Colon (tissue), 2 donors: ENCODE data around the gene AHNAK.
"Not testable (repeated sequence)": the region's sequence is repeated elsewhere in the genome, so short reads cannot be mapped to it uniquely, and the experiment has no call there.

Source experiments
- FAIRE-seq: peaks from 2 replicates; lab custom pipeline; 2012; peaks lifted over from hg19 to GRCh38; lab: Jason Lieb, UNC
- donor health status: control.
- donor health status: control.

The AHNAK gene

DNA sequence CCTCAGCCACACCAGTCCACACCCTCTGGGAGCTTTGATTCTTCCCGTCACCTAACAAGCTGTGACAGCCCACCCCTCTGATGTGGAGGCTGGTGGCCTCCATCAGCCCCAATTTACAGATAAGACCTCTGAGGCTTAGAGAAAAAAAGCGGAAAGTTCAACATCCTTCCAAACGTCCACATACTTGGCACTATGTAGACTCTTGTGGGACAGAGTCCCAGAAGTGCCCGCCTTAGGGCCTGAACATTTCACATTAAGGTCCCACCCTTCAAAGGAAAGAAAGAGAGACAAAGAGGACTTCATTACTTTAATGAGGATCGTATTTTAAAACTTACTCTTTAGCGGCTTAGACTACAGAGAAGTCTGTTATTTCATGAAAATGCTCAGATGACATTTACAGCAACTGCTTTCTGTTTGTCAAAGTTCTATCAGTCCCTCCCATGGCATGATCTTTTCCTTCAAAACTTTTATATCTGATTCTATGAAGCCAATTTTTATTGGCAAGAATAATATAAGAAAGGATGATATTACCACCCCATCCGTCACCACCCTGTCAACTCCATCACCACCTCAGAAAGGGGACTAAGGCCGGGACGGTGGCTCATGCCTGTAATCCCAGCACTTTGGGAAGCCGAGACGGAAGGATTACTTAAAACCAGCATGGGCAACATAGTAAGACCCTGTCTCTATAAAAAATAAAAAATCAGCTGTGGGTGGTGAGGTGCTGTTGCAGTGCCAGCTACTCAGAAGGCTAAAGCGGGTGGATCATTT, 143.5 kb downstream of the AHNAK start:
- no peak for FAIRE-seq

DNA sequence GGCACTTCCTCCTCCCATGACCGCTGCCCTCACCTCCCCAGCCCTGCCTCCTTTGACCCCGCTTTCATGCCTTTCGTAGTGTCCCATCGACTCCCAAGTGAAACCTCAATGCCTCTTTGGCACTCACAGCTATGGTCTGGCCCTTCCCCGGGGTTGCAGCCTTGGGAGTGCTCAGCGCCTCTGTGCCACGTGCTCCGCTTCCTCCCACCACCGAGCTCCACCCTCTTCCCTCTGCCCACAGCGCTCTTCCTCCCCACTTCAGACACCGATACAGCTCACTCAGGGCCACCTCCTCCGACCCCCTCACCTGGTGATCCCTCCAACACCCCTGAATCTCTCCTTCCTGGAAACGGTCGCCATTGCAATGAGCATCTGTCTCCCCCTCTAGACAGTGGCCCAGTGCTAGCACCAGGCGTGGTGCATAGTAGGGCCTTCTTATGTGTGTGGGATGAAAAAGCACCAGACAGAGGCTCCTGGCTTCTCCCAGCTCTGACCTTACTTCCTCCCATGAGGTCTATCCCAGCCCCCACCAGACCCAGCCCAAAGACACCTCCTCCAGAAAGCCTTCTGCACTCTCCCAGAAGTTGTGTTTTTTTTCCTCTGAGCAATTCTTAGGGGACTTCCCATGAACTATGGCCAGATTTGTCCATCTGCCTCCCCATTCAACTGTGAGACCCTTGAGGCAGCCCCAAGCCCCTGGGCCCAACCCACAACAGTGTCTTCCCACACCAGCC, 144.2 kb downstream of the AHNAK start:
- FAIRE-seq, result no peak

DNA sequence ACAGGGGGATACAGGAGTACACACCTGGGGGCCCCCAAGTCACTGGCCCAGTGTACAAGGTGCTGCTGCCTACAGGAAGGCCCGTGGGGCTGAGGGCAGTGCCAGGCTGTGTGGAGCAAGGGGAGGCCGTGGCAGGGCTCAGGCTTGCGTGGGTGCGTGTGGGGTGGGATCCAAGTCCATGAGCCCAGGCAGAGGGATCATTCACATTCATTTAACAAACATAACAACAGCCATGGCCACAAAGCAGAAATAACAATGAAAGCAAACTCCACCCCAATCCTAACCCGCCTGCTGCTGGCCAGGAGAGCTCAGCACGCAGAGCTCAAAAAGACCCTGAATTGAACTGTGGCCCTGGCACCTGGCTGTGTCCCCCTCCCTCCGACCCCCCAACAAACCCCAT, 144.8 kb downstream of the AHNAK start:
- FAIRE-seq, result no peak

DNA sequence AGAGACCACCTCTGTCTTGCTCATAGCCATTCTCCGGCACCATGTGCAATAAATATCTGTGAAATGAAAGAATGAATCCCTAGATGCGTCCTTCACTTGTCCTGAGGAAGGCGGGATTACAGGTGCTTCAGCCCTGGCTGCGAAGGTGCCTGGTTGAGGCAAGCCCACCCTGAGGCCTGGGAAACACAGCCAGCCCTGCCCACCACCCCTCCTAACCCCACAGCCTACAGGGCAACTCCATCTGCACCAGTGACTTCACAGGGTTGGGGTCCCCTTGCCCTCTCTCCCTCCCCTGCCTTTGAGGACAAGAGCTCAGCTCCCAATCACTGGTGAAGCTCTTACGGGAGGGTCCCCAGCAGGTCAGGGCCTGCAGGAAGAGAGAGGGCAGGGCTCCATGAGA, 145.2 kb downstream of the AHNAK start:
- FAIRE-seq, result no peak

DNA sequence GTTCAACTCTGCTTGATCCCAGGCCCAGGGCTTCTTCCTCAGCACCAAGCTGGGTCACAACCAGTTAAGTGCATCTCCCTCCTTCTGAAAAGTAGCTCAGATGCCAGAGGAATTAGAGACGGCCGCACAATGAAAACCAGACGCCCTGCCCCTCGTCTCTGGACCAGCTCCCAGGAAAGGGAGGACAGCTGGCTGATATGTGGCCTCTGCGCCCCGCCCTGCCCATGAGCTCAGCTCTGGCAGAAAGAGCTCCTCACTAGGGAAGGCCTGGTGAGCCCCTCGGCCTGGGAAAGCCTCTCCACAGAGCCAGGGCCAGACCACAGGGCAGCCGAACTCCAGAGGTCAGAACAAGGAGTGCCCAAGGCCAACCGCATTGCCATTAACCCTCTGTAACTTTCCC, 145.8 kb downstream of the AHNAK start:
- FAIRE-seq, result no peak

DNA sequence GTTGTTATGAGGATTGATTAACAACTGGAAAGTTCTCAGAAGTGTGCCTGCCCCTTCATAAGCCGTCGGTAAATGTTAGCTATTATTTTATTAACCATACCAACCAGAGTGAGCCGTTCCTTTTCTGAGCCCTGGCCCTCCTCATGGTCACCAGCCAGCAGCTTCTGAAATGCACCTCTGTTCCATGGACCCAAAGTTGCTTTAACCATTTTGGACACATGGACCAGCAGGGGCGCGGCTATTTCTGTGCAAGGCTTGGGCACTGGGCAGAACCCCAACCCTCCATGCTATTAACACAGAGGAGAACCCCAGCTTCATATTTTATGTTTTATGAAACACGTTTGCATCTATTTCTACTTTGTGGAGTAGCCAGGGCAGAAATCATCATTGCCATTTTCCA, 146.3 kb downstream of the AHNAK start:
- FAIRE-seq, result no peak

DNA sequence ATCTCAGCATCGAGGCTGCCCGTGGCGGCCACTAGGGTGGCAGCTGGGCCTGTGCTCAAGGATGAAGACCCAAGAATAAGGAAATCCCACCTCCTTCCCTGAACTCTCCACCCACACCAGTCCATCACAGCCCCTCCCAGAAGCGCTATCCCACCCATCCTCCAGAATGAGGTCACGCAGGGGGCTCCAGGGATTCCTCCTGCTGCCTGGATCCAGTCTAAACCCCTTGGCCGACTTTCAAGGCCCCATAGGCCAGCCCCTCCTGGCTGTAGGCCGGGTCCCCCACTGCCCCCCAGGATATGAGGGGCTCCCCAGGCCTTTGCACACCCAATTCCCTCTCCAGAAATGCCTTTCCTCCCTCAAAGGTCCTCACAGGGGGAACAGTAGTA, 146.7 kb downstream of the AHNAK start:
- no peak for FAIRE-seq

DNA sequence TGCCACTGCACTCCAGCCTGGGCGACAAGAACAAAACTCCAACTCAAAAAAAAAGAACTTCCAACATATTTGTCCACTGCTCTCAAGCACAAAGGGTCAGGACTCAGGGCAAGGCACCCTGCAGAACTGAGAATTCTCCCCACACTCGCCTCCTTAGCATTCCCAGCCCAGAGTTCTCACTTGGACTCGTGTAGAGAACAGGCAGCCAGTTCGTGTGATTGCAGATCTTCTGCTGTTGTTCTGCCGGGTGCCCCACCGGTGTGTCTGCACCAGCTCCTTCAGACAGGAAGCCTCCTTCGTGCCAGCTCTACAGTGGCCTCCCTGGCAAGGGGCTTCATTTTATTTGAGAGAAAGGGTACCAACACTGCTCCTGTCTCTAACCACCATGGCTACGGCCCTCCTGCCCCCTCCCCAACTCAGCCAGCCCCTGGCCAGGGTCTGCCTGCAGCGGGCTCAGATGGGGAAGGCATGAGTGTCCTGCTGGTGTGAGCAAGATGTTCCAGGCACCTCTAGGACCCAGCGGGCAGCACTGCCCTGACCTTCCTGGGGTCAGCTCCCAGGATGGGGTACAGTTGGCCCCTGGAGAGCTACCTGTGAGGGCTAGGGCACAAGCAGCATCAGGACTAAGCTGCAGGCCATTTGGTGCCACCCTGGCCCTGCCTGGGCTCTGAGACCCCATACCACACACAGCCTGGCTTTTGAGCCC, 147.3 kb downstream of the AHNAK start:
- no peak for FAIRE-seq

DNA sequence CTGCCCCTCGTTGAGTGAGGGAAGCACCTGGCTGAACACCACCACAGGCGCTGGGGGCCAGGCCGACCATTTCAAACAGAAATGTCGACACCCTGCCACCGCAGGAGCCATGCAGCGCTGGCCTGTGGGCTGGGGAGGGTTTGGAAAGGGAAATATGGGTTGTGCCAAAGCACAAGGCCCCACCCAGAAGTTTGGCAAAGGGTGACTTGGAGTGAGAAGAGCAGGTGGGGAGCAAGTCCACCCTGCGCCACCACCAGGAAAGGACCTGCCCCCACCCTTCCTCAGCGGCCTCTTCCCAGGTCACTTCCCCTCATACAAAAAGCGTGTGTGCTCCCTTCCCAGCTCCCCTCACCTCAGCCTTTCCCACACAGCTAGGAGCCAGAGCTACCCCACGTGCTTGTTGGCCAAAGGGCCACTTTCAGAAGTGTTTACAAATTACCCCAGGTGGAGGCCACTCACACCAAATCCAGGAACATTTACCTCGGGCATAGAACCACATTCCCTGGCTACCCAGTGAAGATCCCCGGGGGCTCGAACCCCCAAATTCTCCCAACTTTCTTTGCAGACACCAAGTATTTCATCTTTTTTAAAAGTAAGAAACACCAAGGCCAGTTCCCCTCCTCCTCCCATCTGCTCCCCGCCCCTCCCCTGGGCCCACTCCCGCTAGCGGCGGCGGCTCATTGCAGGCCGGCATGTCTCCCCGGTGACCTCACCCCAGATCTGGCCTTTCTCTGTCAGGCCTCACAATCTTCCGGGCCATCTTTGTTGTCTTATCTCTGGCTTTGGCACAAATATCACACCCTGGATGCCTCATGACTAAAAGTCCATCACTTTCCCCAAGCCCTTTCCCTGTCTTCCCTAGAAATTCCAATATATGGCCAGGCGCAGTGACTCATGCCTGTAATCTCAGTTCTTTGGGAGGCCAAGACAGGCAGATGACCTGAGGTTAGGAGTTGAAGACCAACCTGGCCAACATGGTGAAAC, 148.3 kb downstream of the AHNAK start:
- no peak for FAIRE-seq

DNA sequence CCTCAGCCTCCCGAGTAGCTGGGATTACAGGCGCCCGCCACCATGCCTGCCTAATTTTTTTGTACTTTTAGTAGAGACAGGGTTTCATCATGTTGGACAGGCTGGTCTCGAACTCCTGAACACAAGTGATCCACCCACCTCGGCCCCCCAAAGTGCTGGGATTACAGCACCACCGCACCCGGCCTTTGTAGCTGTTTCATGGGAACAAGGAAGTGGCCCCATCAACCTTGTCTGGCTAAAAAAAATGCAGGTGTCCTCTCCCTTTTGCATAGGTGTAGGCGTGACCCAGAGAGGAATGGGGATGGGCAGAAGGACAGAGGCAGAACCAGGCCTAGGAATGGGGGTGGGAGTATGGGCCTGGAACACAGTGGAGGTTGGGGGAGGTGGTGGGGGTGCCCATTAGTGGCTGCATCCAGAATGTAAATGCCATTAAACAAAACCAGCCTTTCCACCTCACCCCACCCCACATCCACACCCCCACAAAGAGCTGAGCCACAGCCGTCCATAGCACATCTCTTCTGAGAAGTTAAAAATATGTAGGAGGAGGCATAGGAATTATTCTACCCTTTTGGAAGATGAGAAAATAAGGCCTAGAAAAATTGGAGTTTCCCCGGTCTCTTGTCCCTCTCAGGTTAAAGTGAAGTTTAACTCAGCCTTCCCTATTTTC, 150.6 kb downstream of the AHNAK start:
- FAIRE-seq, result no peak

DNA sequence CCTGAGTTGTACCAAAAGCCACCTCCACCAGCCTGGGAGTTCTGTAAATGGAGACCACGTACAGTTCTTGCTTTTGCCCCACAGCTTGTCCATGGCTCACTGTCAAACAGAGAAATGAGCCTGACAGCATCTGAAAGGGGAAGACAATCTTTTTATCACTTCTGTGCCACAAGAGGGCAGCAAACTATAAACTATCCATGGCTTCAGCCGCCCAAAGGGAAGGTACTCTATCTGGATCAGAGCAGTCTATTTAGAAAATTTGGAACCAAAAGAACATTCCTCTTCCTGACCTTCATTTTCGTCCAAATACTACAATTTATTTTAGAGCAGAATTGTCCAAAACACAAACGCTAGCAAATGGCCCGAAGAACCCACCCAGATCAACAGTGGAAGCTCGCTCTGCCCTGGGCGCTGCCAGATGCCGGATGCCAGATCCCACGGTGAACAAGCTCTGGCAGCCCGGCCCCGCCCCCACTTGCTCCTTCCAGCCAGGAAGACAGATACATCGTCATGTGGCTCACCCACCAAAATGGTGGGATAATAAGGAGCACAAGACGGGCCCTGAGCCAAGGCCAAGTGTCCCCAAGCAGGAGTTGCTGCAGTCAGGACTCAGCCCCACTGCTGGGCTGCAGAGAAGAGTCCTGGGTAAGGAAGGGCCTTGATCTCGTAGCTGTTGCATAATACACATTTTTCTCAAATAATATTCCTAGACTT, 151.6 kb downstream of the AHNAK start:
- FAIRE-seq, result no peak

DNA sequence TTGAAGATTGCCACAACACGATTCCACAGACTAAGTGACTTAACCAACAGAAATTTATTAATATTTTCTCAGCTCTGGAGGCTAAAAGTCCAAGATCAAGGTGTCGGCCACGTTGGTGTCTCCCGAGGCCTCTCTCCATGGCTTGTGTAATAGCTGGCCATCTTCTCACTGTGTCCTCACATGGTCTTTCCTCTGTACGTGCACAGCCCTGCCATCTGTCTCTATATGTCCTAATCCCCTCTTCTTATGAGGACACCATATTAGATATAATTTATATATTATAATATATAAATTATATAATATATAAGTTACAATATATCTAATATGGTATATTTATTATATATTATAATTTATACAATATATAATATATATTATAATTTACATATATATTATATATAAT, 152.9 kb downstream of the AHNAK start:
- no peak for FAIRE-seq

DNA sequence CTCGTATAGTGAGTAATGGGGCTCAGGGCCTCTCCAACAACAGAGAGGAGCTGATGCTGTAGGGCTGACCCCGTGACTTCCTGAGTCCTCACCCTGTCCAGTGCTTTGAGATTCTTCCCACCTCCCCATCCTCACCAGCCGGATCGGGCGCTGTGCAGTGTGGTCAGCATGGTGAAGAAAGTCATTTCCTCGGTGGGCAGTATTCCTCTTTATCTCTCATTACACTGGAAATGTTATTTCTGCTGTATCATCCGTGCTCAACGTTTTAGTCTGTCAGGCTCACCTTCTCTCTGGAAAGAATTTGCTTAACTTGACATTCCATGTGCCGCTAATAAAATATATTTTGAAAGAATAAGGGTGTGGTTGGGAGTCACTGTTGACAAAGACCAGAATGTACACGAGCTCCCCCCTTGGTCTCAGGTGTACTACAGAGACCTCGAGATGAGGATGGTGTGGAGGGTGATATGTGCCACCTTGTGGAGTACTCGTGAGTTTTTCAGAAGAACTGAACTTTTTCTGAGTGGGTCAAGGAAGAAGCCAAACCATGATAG, 153.5 kb downstream of the AHNAK start:
- FAIRE-seq, result no peak

DNA sequence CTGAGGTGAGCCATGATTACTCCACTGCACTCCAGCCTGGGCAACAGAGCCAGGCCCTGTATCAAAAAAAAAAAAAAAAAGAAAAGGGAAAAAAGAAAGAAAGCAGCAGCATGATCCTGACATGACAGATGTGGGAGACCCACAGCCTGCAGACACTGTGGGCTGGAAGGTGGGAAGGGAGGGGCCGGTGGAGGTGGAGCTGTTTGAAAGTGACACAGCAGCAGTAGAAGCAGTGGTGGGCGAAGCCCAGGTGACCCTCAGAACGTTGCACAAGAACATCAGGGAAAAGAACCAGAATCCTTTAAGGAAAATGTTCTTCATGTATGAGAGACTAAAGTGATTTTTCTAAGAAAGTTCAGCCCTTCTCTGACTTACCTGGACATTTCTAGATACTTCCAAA, 154.1 kb downstream of the AHNAK start:
- no peak for FAIRE-seq

DNA sequence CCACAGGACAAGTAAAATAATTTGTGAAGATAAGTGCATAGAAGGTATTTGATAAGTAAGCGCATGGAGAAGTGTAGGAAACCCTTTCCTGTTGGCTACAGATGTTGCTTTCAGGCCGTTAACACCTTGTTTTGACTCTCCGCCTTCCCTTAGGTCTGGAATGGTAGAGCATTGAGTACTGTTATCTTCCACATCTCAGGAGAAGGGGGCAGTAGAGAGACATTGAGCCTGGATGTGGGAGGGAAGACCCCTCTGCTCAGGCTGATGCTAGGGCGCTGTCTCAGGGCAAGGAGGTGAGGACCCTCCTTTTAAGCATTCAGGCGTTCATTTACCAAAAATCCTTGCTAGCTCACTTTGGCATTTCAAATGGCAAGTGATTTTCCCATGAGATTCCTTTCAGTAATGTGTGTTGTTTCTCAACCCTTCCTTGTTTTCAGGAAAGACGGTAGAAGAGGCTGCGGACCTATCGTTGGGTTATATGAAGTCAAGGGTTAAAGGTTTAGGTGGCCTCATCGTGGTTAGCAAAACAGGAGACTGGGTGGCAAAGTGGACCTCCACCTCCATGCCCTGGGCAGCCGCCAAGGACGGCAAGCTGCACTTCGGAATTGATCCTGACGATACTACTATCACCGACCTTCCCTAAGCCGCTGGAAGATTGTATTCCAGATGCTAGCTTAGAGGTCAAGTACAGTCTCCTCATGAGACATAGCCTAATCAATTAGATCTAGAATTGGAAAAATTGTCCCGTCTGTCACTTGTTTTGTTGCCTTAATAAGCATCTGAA, 154.8 kb downstream of the AHNAK start:
- FAIRE-seq, result no peak

DNA sequence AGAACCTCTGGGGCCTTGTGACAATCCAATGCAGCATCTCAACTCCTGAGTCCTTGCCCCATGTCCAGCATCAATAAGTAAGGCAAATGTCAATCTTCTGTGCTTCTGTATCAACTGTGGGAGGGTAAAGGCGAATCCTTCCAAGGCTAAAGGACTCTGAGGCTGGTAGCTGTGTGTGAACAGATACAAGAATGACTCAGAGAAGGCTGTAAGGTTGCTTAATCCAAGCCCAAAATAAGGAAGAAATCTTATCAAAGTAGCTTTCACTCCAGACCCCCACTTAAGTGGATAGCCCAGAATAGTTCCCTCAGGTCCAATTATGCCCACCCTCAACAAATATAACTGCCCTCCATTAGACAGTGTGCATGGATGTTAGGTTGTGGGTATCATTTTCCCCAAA, 155.9 kb downstream of the AHNAK start:
- no peak for FAIRE-seq

DNA sequence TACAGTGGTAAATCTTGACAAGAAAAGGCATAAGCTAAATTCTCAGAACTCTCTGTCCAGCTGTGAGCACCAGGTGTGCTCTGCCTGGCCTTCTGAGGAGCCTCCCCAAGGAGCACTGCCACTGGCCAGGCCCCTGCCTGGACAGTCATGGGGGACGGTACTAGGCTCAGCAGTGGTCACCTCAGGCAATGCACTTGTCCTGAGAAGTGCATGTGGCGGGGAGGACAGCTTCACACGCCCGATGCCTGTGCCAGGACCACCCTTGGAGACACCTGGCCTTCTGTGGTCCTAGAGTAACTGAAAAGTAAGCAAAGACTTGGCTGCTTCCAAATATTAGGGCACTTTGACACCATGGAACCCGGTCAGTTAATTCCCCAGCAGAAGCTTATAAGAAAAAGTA, 156.4 kb downstream of the AHNAK start:
- no peak for FAIRE-seq

DNA sequence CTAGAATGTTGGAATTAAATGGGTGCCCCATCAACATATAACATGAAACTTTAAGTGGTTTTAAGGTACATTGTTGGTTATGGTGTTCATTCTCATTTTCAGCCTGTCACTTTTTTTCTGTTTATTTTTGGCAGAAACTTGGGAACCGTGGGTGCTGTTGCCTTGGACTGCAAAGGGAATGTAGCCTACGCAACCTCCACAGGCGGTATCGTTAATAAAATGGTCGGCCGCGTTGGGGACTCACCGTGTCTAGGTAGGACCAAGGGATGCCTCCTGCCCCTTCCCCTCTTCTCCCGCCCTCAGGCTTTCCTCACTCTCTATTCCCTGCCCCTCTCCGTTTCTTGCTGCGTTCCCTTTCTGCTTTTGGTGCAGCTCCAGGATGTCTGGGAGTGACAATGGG, 157.6 kb downstream of the AHNAK start:
- FAIRE-seq, result no peak

DNA sequence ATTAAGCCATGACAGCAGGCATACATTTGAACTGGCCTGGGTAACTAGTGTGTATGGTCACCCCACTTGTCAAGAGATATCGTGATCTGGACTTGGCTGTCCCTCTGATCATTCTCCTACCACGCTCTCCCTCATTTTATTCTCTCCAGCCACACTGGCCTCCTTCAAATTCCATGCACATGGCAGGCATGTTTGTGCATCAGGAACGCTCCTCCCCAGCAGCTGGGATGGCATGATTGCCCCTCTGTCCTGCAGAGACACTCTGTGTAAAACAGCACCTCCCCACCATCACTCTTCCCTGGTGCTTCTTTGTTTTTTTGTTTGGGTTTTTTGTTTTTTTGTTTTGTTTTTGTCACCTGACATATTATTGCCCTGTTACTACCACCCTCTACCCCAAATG, 159.2 kb downstream of the AHNAK start:
- FAIRE-seq, result no peak

DNA sequence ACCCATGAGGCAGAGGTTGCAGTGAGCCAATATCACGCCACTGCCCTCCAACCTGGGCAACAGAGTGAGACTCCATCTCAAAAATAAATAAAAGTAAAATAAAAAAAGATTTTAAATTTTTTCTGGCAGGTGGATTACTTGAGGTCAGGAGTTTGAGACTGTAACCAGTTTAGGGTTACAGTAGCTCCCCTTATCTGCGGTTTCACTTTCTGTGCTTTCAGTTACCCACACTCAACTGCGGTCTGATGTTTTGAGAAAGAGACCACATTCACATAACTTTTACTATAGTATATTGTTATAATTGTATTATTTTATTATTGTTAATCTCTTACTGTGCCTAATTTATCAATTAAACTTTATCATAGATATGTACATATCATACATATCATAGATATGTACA, 160.5 kb downstream of the AHNAK start:
- FAIRE-seq, result not testable (repeated sequence)
